DMS79 (cell line): Measurements from ENCODE around the gene C1orf52.
A peak's percentile ranks its signal among the peaks of the same experiment; 100 is the strongest.

Experiments used
- DNase-seq: peaks from one replicate; lab custom pipeline; 2025; lab: John Stamatoyannopoulos, UW

C1orf52 gene

GRCh38 chr1:85259118-85259911 is at the start of gene C1orf52:
Gene C1orf52, minus strand, starts transcription at chr1:85259662. Its CDS starts 29 bp downstream, at chr1:85259633.
- peak; percentile 85 for DNase-seq

GRCh38 chr1:85308833-85309350 is 49.4 kb upstream of the C1orf52 start:
- DNase-seq: no peak

- peak; percentile 55 for DNase-seq
These were observed 48.7 kb upstream of the C1orf52 start for GRCh38 chr1:85307987-85308832.

GRCh38 chr1:85306236-85306635 is 46.8 kb upstream of the C1orf52 start:
- DNase-seq: no peak

GRCh38 chr1:85303440-85304162 is 44.1 kb upstream of the C1orf52 start:
- no peak for DNase-seq

GRCh38 chr1:85300140-85300539 is 40.7 kb upstream of the C1orf52 start:
- DNase-seq: no peak

GRCh38 chr1:85297855-85298629 is 38.6 kb upstream of the C1orf52 start:
- peak; percentile 76 for DNase-seq

- no peak for DNase-seq
These were observed 38.0 kb upstream of the C1orf52 start for GRCh38 chr1:85297538-85297854.

- DNase-seq: no peak
These were observed 37.5 kb upstream of the C1orf52 start for GRCh38 chr1:85296980-85297379.

GRCh38 chr1:85295654-85296053 is 36.2 kb upstream of the C1orf52 start:
- no peak for DNase-seq

- no peak for DNase-seq
These were observed 35.6 kb upstream of the C1orf52 start for GRCh38 chr1:85295006-85295431.

GRCh38 chr1:85290826-85291225 is 31.4 kb upstream of the C1orf52 start:
- no peak for DNase-seq

GRCh38 chr1:85289848-85290335 is 30.4 kb upstream of the C1orf52 start:
- no peak for DNase-seq

- DNase-seq: no peak
These were observed 29.9 kb upstream of the C1orf52 start for GRCh38 chr1:85289207-85289847.

- no peak for DNase-seq
These were observed 24.7 kb upstream of the C1orf52 start for GRCh38 chr1:85284202-85284601.

GRCh38 chr1:85283475-85284199 is 24.2 kb upstream of the C1orf52 start:
- DNase-seq: no peak

GRCh38 chr1:85282424-85282823 is 23.0 kb upstream of the C1orf52 start:
- no peak for DNase-seq

GRCh38 chr1:85280636-85281035 is 21.2 kb upstream of the C1orf52 start:
- no peak for DNase-seq

GRCh38 chr1:85279458-85280080 is 20.1 kb upstream of the C1orf52 start:
- no peak for DNase-seq

GRCh38 chr1:85278853-85279314 is 19.4 kb upstream of the C1orf52 start:
- DNase-seq: no peak
